GM12878 (cell line): Measurements from ENCODE around the gene CWF19L1. TPM values are rescaled to one million over a fixed set of nuclear protein-coding genes. Genes with fewer than 3 reads are reported as not detected.

Experiments used
- ATAC-seq: fragments of 200-7000 bp; cut with Tn5 transposase; 3 replicates; pipeline ENCODE4 v1.9.1; 2020; ENCODE audit warnings: mild to moderate bottlenecking, moderate library complexity
- BruUV-seq: library from RNA; stranded (reverse); fragments of 400-500 nt; replicated peaks from 2 replicates; lab custom pipeline; 2021; lab: Mats Ljungman, UMichigan
- CTCF ChIA-PET: fragments of 300-600 bp; sonication (Branson Sonifier 250); formaldehyde crosslinking; extraction: SDS; loops from one replicate; lab custom pipeline; 2021; ENCODE audit warnings: inconsistent platforms; lab: Yijun Ruan, JAX
- POLR2A ChIA-PET: fragments of 350-600 bp; formaldehyde crosslinking; extraction: SDS; loops from one replicate; lab custom pipeline; 2021; ENCODE audit warnings: inconsistent platforms; lab: Charles Lee
- RAD21 ChIA-PET: fragments of 300-600 bp; sonication (Branson Sonifier 250); formaldehyde crosslinking; loops from one replicate; lab custom pipeline; 2023; ENCODE audit warnings: antibody characterized with exemption; ENCODE audit not compliant: unreplicated experiment; lab: Charles Lee
- SMC1A ChIA-PET: fragments of 300-600 bp; sonication (Branson Sonifier 250); formaldehyde crosslinking; loops from one replicate; lab custom pipeline; 2023; ENCODE audit not compliant: unreplicated experiment, uncharacterized antibody; lab: Charles Lee
- DNase-seq: peaks from one replicate; pipeline ENCODE4 v3.0.0-alpha.2; 2011; ENCODE audit warnings: low read depth, low spot score
- FAIRE-seq: peaks from 3 replicates; lab custom pipeline; 2011; peaks lifted over from hg19 to GRCh38; lab: Jason Lieb, UNC
- H2AFZ ChIP-seq: 2 replicates; pipeline ENCODE4 v1.6.0; 2011; ENCODE audit warnings: low read depth, low read length, control low read depth; ENCODE audit not compliant: control insufficient read depth
- H3K27ac ChIP-seq: 2 replicates; pipeline ENCODE4 v1.5.1; 2011; ENCODE audit warnings: control low read depth; ENCODE audit not compliant: control insufficient read depth, insufficient read depth
- H3K27me3 ChIP-seq, 2 experiments: replicated peaks in 1 of 2; 2 replicates each; pipeline versions ENCODE4 v1.6.0 to v1.6.1; 2011; ENCODE audit warnings: low read length in 1 of 2; ENCODE audit not compliant: control insufficient read depth in 2 of 2, insufficient read depth in 2 of 2
- H3K36me3 ChIP-seq, 2 experiments: 2 replicates each; pipeline ENCODE4 v1.5.1; 2011; ENCODE audit warnings: low read length in 1 of 2; ENCODE audit not compliant: control insufficient read depth in 2 of 2, insufficient read depth in 2 of 2
- H3K4me1 ChIP-seq: 2 replicates; pipeline ENCODE4 v1.6.1; 2011; ENCODE audit warnings: mild to moderate bottlenecking, low read length, moderate library complexity, mixed read lengths; ENCODE audit not compliant: control insufficient read depth, insufficient read depth
- H3K4me2 ChIP-seq: 2 replicates; pipeline ENCODE4 v1.6.0; 2011; ENCODE audit warnings: control low read depth; ENCODE audit not compliant: control insufficient read depth, insufficient read depth
- H3K4me3 ChIP-seq: fragments of 200-600 bp; sonication (generic); 2 replicates; pipeline ENCODE4 v1.5.1; 2016
- H3K79me2 ChIP-seq: 2 replicates; pipeline ENCODE4 v1.6.0; 2011; ENCODE audit warnings: low read length; ENCODE audit not compliant: control insufficient read depth, insufficient read depth
- H3K9ac ChIP-seq: 2 replicates; pipeline ENCODE4 v1.8.0; 2011; ENCODE audit warnings: low read length, control low read depth, mixed read lengths; ENCODE audit not compliant: control insufficient read depth, insufficient read depth
- H3K9me3 ChIP-seq: replicated peaks from 3 replicates; pipeline ENCODE4 v1.5.1; 2011; ENCODE audit warnings: mild to moderate bottlenecking, low read length; ENCODE audit not compliant: control insufficient read depth, insufficient read depth
- H4K20me1 ChIP-seq: 2 replicates; pipeline ENCODE4 v1.6.0; 2011; ENCODE audit not compliant: control insufficient read depth, insufficient read depth
- FOXM1 ChIP-seq: IDR thresholded peaks from 2 replicates; pipeline ENCODE4 v1.6.1; 2012; ENCODE audit warnings: low read depth, mild to moderate bottlenecking, inconsistent platforms, low read length, moderate library complexity
- JUNB ChIP-seq: IDR thresholded peaks from 2 replicates; pipeline ENCODE4 v1.6.1; 2016; ENCODE audit warnings: antibody characterized with exemption, mild to moderate bottlenecking
- MEF2B ChIP-seq: fragments of 450-650 bp; IDR thresholded peaks from 2 replicates; pipeline ENCODE4 v1.6.1; 2018; ENCODE audit warnings: mild to moderate bottlenecking, moderate library complexity; ENCODE audit not compliant: partially characterized antibody, poor library complexity, severe bottlenecking
- MXI1 ChIP-seq: fragments of 150-350 bp; IDR thresholded peaks from 2 replicates; pipeline ENCODE4 v1.6.1; 2011; ENCODE audit warnings: low read depth, mild to moderate bottlenecking, inconsistent platforms, low read length, improper control_type of control experiment
- NRF1 ChIP-seq: conservative IDR thresholded peaks from 2 replicates; pipeline ENCODE4 v1.6.1; 2011; ENCODE audit warnings: mild to moderate bottlenecking, low read depth, low read length, improper control_type of control experiment
- PML ChIP-seq: IDR thresholded peaks from 2 replicates; pipeline ENCODE4 v1.6.1; 2012; ENCODE audit warnings: low read length, inconsistent platforms
- POLR2AphosphoS2 ChIP-seq: IDR thresholded peaks from 2 replicates; pipeline ENCODE4 v1.6.1; 2011; ENCODE audit warnings: low read depth, mild to moderate bottlenecking, low read length, improper control_type of control experiment, moderate library complexity
- PRDM15 ChIP-seq: fragments of 450-650 bp; formaldehyde crosslinking; IDR thresholded peaks from 2 replicates; pipeline ENCODE4 v1.4.0; 2020; ENCODE audit warnings: mild to moderate bottlenecking, moderate library complexity
- RAD51 ChIP-seq: fragments of 450-650 bp; IDR thresholded peaks from 2 replicates; pipeline ENCODE4 v1.6.1; 2016; ENCODE audit warnings: moderate library complexity, mild to moderate bottlenecking, inconsistent platforms
- TCF12 ChIP-seq: IDR thresholded peaks from 2 replicates; pipeline ENCODE4 v1.6.1; 2011; ENCODE audit warnings: low read depth, mild to moderate bottlenecking, low read length
- ZNF207 ChIP-seq: fragments of 450-650 bp; IDR thresholded peaks from 2 replicates; pipeline ENCODE4 v1.6.1; 2014; ENCODE audit warnings: antibody characterized with exemption, mild to moderate bottlenecking, borderline replicate concordance
- ZSCAN29 ChIP-seq: fragments of 450-650 bp; IDR thresholded peaks from 2 replicates; pipeline ENCODE4 v1.6.1; 2017; ENCODE audit warnings: mild to moderate bottlenecking, moderate library complexity
- WGBS: methylation state at CpG from one replicate; pipeline ENCODE4 v1.1.6; 2016; ENCODE audit warnings: low lambda C conversion rate; ENCODE audit not compliant: insufficient replicate concordance, insufficient coverage; ENCODE audit errors: missing lambda C conversion rate; 5-methylcytosine and 5-hydroxymethylcytosine counted together
- in situ Hi-C: fragments of 300-500 bp; cut with MboI; formaldehyde crosslinking; loops from 9 replicates; pipeline ENCODE4 v1.14.3; 2018; ENCODE audit warnings: mixed read lengths
- intact Hi-C: fragments of 100-400 bp; cut with micrococcal nuclease; formaldehyde crosslinking; loops from one replicate; pipeline ENCODE4 v1.14.2; 2022; ENCODE audit not compliant: unreplicated experiment
- polyA plus RNA-seq, 11 experiments: library from polyadenylated mRNA; depleted of rRNA in 4 of 11; unstranded in 6 of 11; stranded (reverse) in 5 of 11; fragments of >200 nt; fragmentation: Nextera tagmentation in 4 of 11; fragmentation: Illumina TruSeq in 1 of 11; extraction: Ambion mirVana in 4 of 11; extraction: Trizol in 1 of 11; gene quantifications; 1 replicate in 1 of 11; 2 replicates in 10 of 11; pipeline versions ENCODE4 v1.2.1 to v1.2.3, GENCODE V29; 2011 to 2016; ENCODE audit warnings: inconsistent platforms in 2 of 11, missing spikeins in 2 of 11, low read depth in 1 of 11
- total RNA-seq, 4 experiments: library from RNA; depleted of rRNA in 3 of 4; stranded (reverse); fragments of >200 nt in 3 of 4; fragmentation: Illumina TruSeq in 1 of 4; extraction: Trizol in 1 of 4; gene quantifications; 2 replicates each; pipeline versions ENCODE4 v1.2.1 to v1.2.3, GENCODE V29; 2013 to 2021
- TF ChIP-seq, protein P1 (sequence below), 3 experiments: IDR thresholded peaks in 2 of 3; conservative IDR thresholded peaks in 1 of 3; 2 replicates each; pipeline ENCODE4 v1.5.1; 2011; ENCODE audit warnings: low read depth in 3 of 3, low read length in 3 of 3, mild to moderate bottlenecking in 3 of 3, control low read depth in 2 of 3, moderate library complexity in 2 of 3, inconsistent platforms in 1 of 3, mixed read lengths in 1 of 3; ENCODE audit not compliant: control insufficient read depth in 2 of 3, insufficient read depth in 1 of 3; ENCODE audit errors: extremely low read depth in 1 of 3
- TF ChIP-seq, protein P2 (sequence below): IDR thresholded peaks from 2 replicates; pipeline ENCODE4 v1.6.1; 2011; ENCODE audit warnings: borderline replicate concordance, low read depth, mild to moderate bottlenecking, moderate library complexity, low read length; ENCODE audit not compliant: insufficient read depth, poor library complexity, severe bottlenecking

CWF19L1 gene
- total and polyA plus RNA-seq, 10 of the 15 experiments (the other 5 are each of a cell fraction or from before 2014, with no cell fraction given): 30.2 to 51.7 (median 38.1) TPM

DNA sequence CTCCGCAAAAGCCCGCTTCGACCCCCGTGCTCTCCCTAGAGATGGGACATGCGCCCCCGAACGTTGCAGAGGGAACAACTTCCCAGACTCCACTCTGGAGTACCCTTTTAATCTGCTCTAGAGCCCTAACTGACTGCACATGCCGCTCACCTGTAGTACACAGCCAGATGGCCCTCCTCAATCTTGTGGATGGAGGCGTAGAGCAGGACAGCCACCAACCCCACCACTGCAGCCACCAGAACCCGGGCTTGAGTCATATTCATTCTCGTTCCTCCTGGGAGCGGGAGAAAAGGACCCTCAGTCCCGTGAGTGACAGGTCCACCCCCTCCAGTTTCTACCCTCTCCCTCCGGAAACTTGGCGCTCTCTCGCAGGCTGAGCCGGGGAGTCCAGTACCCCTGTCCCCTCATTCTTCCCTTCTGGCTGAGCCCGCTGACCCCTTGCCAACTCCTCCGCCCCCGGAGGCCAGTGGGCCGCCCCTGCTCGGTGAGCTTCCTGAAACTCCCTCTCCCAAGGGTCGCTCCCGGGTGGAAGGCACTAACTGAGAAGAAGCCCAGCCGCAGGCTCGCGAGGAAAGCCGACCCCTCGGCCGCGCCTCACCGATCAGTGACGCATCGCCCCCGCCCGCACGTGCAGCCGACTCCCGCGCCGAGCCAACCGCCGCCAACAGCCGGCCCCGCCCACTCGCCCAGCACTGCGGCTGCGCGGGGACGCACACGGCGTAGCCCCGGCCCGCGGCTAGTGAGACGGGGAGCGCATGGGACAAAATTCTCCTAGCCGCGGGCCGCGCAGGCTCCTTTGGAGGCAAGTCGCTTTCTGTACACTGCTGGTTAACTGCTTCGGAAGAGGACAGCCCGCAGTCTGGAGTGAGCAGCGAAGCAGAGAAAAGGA is 81.8 kb downstream of the CWF19L1 start, which contains the start of gene ERLIN1:
TSS of gene ERLIN1 (minus strand) at position 666 of the 889 bp plus-strand sequence. CDS start at position 263, 403 bp downstream.
- peaks cover 47% of the 10 kb centered on the region for H3K79me2 ChIP-seq
- peak; percentile 84; the same call in 1 of the 2 replicates for TF ChIP-seq PML
- TF ChIP-seq RAD51: no peak
- no peak for TF ChIP-seq PRDM15 (CRISPR knock-in tag)
- peak; percentile 33 for TF ChIP-seq MEF2B
- 0 out of 2 replicates have a peak, but pooled peaks have one; percentile 45 for TF ChIP-seq TCF12
- TF ChIP-seq POLR2AphosphoS2: peak; percentile 42; the same call in 1 of the 2 replicates
- peak; percentile 85; the same call in 1 of the 2 replicates for TF ChIP-seq ZSCAN29
- TF ChIP-seq, protein P1, sequence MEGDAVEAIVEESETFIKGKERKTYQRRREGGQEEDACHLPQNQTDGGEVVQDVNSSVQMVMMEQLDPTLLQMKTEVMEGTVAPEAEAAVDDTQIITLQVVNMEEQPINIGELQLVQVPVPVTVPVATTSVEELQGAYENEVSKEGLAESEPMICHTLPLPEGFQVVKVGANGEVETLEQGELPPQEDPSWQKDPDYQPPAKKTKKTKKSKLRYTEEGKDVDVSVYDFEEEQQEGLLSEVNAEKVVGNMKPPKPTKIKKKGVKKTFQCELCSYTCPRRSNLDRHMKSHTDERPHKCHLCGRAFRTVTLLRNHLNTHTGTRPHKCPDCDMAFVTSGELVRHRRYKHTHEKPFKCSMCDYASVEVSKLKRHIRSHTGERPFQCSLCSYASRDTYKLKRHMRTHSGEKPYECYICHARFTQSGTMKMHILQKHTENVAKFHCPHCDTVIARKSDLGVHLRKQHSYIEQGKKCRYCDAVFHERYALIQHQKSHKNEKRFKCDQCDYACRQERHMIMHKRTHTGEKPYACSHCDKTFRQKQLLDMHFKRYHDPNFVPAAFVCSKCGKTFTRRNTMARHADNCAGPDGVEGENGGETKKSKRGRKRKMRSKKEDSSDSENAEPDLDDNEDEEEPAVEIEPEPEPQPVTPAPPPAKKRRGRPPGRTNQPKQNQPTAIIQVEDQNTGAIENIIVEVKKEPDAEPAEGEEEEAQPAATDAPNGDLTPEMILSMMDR (IDR thresholded peaks at IDR 0.05 in 2 of 3, conservative IDR thresholded peaks at IDR 0.05 in 1 of 3; ENCODE audit: control insufficient read depth in 2 of 3, extremely low read depth in 1 of 3, insufficient read depth in 1 of 3, low read depth in 3 of 3, low read length in 3 of 3): no peak
- TF ChIP-seq, protein P2, sequence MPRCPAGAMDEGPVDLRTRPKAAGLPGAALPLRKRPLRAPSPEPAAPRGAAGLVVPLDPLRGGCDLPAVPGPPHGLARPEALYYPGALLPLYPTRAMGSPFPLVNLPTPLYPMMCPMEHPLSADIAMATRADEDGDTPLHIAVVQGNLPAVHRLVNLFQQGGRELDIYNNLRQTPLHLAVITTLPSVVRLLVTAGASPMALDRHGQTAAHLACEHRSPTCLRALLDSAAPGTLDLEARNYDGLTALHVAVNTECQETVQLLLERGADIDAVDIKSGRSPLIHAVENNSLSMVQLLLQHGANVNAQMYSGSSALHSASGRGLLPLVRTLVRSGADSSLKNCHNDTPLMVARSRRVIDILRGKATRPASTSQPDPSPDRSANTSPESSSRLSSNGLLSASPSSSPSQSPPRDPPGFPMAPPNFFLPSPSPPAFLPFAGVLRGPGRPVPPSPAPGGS: no peak
- no peak for TF ChIP-seq JUNB
- peak; percentile 81 for TF ChIP-seq NRF1
- TF ChIP-seq ZNF207: peak; percentile 96
- TF ChIP-seq FOXM1: no peak; the same call in 1 of the 2 replicates
- TF ChIP-seq MXI1: peak; percentile 96

More for the DNA sequence above, 81.8 kb downstream of the CWF19L1 start, which contains the start of gene ERLIN1:
- Histone ChIP-seq H3K4me2 (peak within 1 kb of the TSS; percentile 90), H3K27ac (peak within 1 kb of the TSS; percentile 83), H3K9ac (peak within 1 kb of the TSS; percentile 80), H3K4me1 (no peaks in the 10 kb centered on the region; the same call in 1 of the 2 replicates), H4K20me1 (no peaks in the 10 kb centered on the region), H3K27me3 (no peaks in the 10 kb centered on the region), H2AFZ (peak within 1 kb of the TSS; percentile 83), H3K36me3 (peaks cover 2 to 7% of the 10 kb centered on the region in 2 experiments; a peak in 3 of 4 replicates), H3K9me3 (no peaks in the 10 kb centered on the region), H3K4me3 (peak within 1 kb of the TSS; percentile 91)
- in situ Hi-C loops (no loop called here), intact Hi-C loops (loop anchor here (10.0 kb wide), 2 partner anchors 211 to 341 kb away; no protein-coding TSS in a partner anchor)
- ATAC-seq (peak; percentile 95), FAIRE-seq (no peak), DNase-seq (peak; percentile 61)
- ChIA-PET POLR2A (interaction anchor here (1.9 to 2.4 kb wide), 2 partner anchors 11 to 188 kb away, joined by 5 to 7 read pairs; no protein-coding TSS in a partner anchor), SMC1A (interaction anchor here (1.5 to 2.5 kb wide), 5 partner anchors 11 to 140 kb away, joined by 3 to 15 read pairs (median 7); no protein-coding TSS in a partner anchor), RAD21 (no interaction called here), CTCF (interaction anchor here (1.2 to 1.6 kb wide), 2 partner anchors 10 to 14 kb away, joined by 4 to 5 read pairs; no protein-coding TSS in a partner anchor)
- TSS peak; percentile 61 for BruUV-seq
- WGBS: under 1% methylated on average over 56 of the region's 65 CpGs
